Smooth muscle cell (in vitro differentiated cells): Measurements from ENCODE around the gene PPEF2. TPM values are rescaled to one million over a fixed set of nuclear protein-coding genes. Genes with fewer than 3 reads are reported as not detected.
"Not testable (repeated sequence)": the region's sequence is repeated elsewhere in the genome, so short reads cannot be mapped to it uniquely, and the experiment has no call there.

Source experiments
- DNase-seq: peaks from one replicate; lab custom pipeline; 2025; ENCODE audit not compliant: unreplicated experiment; lab: John Stamatoyannopoulos, UW
- H2AFZ ChIP-seq: fragments of 200-600 bp; sonication (generic); 2 replicates; pipeline ENCODE4 v1.6.0; 2016; ENCODE audit warnings: antibody characterized with exemption, low read depth, mild to moderate bottlenecking
- H3F3A ChIP-seq: fragments of 200-600 bp; sonication (generic); 2 replicates; pipeline ENCODE4 v1.6.0; 2017; ENCODE audit warnings: antibody characterized with exemption, low read depth
- H3K27ac ChIP-seq: fragments of 200-600 bp; sonication (generic); 2 replicates; pipeline ENCODE4 v1.5.1; 2016; ENCODE audit warnings: low read depth, mild to moderate bottlenecking
- H3K27me3 ChIP-seq: fragments of 200-600 bp; sonication (generic); 2 replicates; pipeline ENCODE4 v1.6.1; 2016; ENCODE audit warnings: low read depth, mild to moderate bottlenecking
- H3K36me3 ChIP-seq: fragments of 200-600 bp; sonication (generic); 2 replicates; pipeline ENCODE4 v1.5.1; 2016; ENCODE audit warnings: low read depth
- H3K4me1 ChIP-seq: fragments of 200-600 bp; sonication (generic); 2 replicates; pipeline ENCODE4 v1.5.1; 2016; ENCODE audit warnings: low read depth
- H3K4me2 ChIP-seq: fragments of 200-600 bp; sonication (generic); 2 replicates; pipeline ENCODE4 v1.6.0; 2016; ENCODE audit warnings: mild to moderate bottlenecking
- H3K4me3 ChIP-seq: fragments of 200-600 bp; sonication (generic); 2 replicates; pipeline ENCODE4 v1.5.1; 2016; ENCODE audit warnings: mild to moderate bottlenecking
- H3K79me2 ChIP-seq: fragments of 200-600 bp; sonication (generic); 2 replicates; pipeline ENCODE4 v1.6.0; 2016; ENCODE audit warnings: low read depth, mild to moderate bottlenecking
- H3K9ac ChIP-seq: fragments of 200-600 bp; sonication (generic); 2 replicates; pipeline ENCODE4 v1.6.0; 2016; ENCODE audit warnings: low read depth
- H3K9me3 ChIP-seq: fragments of 200-600 bp; sonication (generic); replicated peaks from 2 replicates; pipeline ENCODE4 v1.5.1; 2016; ENCODE audit warnings: low read depth
- H4K20me1 ChIP-seq: fragments of 200-600 bp; sonication (generic); 2 replicates; pipeline ENCODE4 v1.6.0; 2016; ENCODE audit warnings: low read depth
- WGBS: methylation state at CpG from one replicate; pipeline ENCODE4 v1.1.7; 2016; ENCODE audit warnings: low lambda C conversion rate; 5-methylcytosine and 5-hydroxymethylcytosine counted together
- polyA plus RNA-seq: library from polyadenylated mRNA; unstranded; fragments of >200 nt; fragmentation: Nextera tagmentation; extraction: Ambion mirVana; gene quantifications from 2 replicates; pipeline ENCODE4 v1.2.1, GENCODE V29; 2016
- total RNA-seq: library from RNA; depleted of rRNA; stranded (reverse); fragments of >200 nt; gene quantifications from 2 replicates; pipeline ENCODE4 v1.2.3, GENCODE V29; 2014
- TF ChIP-seq, protein P1 (sequence below): fragments of 200-600 bp; sonication (generic); IDR thresholded peaks from 2 replicates; pipeline ENCODE4 v1.5.1; 2017; ENCODE audit warnings: borderline replicate concordance, mild to moderate bottlenecking, antibody characterized with exemption; ENCODE audit not compliant: insufficient read depth, poor library complexity, severe bottlenecking

The PPEF2 gene
- total and polyA plus RNA-seq, 2 experiments from 2014 or later = not detected

DNA sequence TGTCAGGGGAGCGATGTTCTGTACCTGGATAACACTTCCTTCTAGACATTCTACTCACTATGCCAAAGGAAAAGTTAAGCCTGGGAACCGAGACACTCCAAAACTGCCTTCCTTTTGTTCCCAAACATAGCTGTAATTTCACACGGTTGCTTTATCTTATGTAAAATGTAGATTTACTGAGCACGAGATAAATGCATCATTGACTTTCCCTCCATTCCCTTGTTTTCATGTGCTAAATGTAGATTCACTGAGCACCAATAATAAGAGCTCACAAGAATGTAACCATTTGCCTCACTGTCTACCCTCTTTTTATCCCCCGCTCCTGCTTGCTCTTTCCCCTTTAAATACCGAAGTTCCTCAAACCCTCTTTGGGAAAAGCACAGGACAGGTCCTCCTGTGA, 10.7 kb upstream of the PPEF2 start:
- DNase-seq = no peak
- H3F3A ChIP-seq = no peaks in the 10 kb centered on the region
- TF ChIP-seq, protein P1, sequence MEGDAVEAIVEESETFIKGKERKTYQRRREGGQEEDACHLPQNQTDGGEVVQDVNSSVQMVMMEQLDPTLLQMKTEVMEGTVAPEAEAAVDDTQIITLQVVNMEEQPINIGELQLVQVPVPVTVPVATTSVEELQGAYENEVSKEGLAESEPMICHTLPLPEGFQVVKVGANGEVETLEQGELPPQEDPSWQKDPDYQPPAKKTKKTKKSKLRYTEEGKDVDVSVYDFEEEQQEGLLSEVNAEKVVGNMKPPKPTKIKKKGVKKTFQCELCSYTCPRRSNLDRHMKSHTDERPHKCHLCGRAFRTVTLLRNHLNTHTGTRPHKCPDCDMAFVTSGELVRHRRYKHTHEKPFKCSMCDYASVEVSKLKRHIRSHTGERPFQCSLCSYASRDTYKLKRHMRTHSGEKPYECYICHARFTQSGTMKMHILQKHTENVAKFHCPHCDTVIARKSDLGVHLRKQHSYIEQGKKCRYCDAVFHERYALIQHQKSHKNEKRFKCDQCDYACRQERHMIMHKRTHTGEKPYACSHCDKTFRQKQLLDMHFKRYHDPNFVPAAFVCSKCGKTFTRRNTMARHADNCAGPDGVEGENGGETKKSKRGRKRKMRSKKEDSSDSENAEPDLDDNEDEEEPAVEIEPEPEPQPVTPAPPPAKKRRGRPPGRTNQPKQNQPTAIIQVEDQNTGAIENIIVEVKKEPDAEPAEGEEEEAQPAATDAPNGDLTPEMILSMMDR = no peak

DNA sequence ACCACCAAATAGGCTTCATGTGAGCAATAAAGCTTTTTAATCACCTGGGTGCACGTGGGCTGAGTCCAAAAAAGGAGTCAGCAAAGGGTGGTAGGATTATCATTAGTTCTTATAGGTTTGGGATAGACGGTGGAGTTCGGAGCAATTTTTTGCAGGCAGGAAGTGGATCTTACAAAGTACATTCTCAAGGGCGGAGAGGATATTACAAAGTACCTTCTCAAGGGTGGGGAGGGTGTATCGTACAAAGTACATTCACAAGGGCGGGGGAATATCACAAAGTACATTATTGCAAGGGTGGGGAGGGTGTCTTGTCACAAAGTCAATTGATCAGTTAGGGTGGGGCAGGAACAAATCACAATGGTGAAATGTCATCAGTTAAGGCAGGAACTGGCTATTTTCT, 8.6 kb upstream of the PPEF2 start:
- WGBS = 96% methylated on average over 6 of the region's 6 CpGs

More for the DNA sequence above, 10.7 kb upstream of the PPEF2 start:
- no peak overlapping the region for H2AFZ ChIP-seq
- H3K4me2 ChIP-seq = no peak overlapping the region
- H3K36me3 ChIP-seq = no peaks in the 10 kb centered on the region
- H3K27me3 ChIP-seq = no peaks in the 10 kb centered on the region
- WGBS = 74% methylated on average over 6 of the region's 6 CpGs
- H3K27ac ChIP-seq = no peak overlapping the region
- H3K9me3 ChIP-seq = no peaks in the 10 kb centered on the region
- no peaks in the 10 kb centered on the region for H3K4me1 ChIP-seq
- no peak overlapping the region for H3K9ac ChIP-seq
- no peaks in the 10 kb centered on the region for H4K20me1 ChIP-seq
- H3K4me3 ChIP-seq = no peak overlapping the region
- no peaks in the 10 kb centered on the region for H3K79me2 ChIP-seq

DNA sequence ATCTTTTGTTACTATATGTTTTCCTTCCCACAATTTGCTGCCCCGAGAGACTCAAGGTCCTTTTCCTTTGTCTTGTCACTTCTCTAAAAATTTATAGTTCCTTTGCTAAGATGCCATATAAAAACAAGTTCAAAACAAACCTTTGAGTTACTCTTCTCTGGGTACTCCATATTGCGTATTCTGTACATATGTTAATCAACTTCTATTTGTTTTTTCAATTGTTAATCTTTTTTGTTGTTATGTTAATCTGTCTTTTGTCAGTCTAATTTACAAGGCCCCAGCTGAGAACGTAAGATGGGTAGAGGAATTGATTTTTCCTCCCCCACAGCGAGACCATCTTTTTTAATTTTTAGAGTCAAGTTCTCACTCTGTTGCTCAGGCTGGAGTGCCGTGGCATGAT, 7.2 kb upstream of the PPEF2 start:
- Histone ChIP-seq H3K79me2 (no peaks in the 10 kb centered on the region), H3K4me1 (no peaks in the 10 kb centered on the region), H3K36me3 (no peaks in the 10 kb centered on the region), H3K4me2 (no peak overlapping the region), H3K9ac (no peak overlapping the region), H3K4me3 (no peak overlapping the region), H4K20me1 (no peaks in the 10 kb centered on the region), H3K27me3 (no peaks in the 10 kb centered on the region), H3F3A (no peaks in the 10 kb centered on the region), H2AFZ (no peak overlapping the region), H3K9me3 (no peaks in the 10 kb centered on the region), H3K27ac (no peak overlapping the region)
- TF ChIP-seq, protein P1 = no peak
- 95% methylated on average over 5 of the region's 5 CpGs for WGBS
- DNase-seq = no peak

More for the DNA sequence above, 8.6 kb upstream of the PPEF2 start:
- not testable (repeated sequence) for H3F3A ChIP-seq, DNase-seq, H3K27ac ChIP-seq, H3K9me3 ChIP-seq, H2AFZ ChIP-seq, H3K36me3 ChIP-seq, H3K9ac ChIP-seq, H3K4me2 ChIP-seq, H3K4me1 ChIP-seq, H3K27me3 ChIP-seq, H3K4me3 ChIP-seq, H4K20me1 ChIP-seq, H3K79me2 ChIP-seq

DNA sequence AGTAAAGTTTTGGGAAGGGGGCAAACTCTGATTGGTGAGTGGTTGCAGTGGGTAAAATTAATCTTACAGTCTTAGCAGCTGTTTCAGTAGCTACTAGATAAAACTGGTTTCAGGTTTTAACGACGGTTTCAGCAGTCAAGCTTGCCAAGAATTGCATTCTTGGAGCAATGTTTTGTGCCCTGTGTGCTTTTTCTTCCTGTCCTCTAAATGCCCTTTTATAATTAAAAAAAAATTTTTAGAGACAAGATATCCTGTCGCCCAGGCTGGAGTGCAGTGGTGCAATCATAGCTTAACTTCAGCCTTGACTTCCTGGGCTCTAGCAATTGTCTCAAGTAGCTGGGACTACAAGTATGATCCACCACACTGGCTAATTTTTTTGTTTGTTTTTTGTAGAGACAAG, 6.3 kb upstream of the PPEF2 start:
- no peaks in the 10 kb centered on the region for H3K4me1 ChIP-seq
- no peaks in the 10 kb centered on the region for H3F3A ChIP-seq
- no peaks in the 10 kb centered on the region for H4K20me1 ChIP-seq
- H3K4me3 ChIP-seq = no peak overlapping the region
- no peak overlapping the region for H2AFZ ChIP-seq
- no peak overlapping the region for H3K4me2 ChIP-seq
- no peaks in the 10 kb centered on the region for H3K27me3 ChIP-seq
- TF ChIP-seq, protein P1 = no peak
- no peaks in the 10 kb centered on the region for H3K9me3 ChIP-seq
- no peak overlapping the region for H3K27ac ChIP-seq
- H3K9ac ChIP-seq = no peak overlapping the region
- no peaks in the 10 kb centered on the region for H3K79me2 ChIP-seq
- no peaks in the 10 kb centered on the region for H3K36me3 ChIP-seq
- WGBS = 67% methylated on average over 3 of the region's 3 CpGs
- no peak for DNase-seq
